GM12874 (cell line): ENCODE data around the gene ENOX1.

Experiments used
- CTCF ChIP-seq: IDR thresholded peaks from 2 replicates; pipeline ENCODE4 v1.5.1; 2011; ENCODE audit warnings: low read depth, mild to moderate bottlenecking, control low read depth, low read length, moderate library complexity; ENCODE audit not compliant: insufficient read depth

Gene ENOX1

GRCh38 chr13:43364210-43365038 is 422.3 kb downstream of the ENOX1 start:
- no peak for TF ChIP-seq CTCF

- no peak for TF ChIP-seq CTCF
Observed at GRCh38 chr13:43363156-43363953, 423.4 kb downstream of the ENOX1 start.

DNA sequence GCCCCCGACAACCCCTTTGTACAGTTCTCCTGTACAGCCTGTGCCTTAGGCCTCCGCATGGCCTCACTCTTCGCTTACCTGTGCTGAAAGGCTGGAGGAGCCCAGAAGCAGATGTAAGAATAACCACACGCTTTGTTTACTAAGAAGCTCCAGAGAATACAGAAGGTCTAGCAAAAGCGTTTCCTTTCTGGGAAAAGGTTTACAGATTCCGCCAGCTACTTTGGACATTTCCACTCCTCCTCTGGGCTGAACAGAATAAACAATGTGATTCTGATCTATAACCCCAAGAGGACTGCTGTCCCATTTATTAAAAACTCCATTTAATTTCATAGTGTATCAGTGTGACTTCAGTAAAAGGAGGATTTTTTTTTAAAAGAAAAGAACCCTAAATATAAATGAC is 424.2 kb downstream of the ENOX1 start:
- no peak for TF ChIP-seq CTCF

DNA sequence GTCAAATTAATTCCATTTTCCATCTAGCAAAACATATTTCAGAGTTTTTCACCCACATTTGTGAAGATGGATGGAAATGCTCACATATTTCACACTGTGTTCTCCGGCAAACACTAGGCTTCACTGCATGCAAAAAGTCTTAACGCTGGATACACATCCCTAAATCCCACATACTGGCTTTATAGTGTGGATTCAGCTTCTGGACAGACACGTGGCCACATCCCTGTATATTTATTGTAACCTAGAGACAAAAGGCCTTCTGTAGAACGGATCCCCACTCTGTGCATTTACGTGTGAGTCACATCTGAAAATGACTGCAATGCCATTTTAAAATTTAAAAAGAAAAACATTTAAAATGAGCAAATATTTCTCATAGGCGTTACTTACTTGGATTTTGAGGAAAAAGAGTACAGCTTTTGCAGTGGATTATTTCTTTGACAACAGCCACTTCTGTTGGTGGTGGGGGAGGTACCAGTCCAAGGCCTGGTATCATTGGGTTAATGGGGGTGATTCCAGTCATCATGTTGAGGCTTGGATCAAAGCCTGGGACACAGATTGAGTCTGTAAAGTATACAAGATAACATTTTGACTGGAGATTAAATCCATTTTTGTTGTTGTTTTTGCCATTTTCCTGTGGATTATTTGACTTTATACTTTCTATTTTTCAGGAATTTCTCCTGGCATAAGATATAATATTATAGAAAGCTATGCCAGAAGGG is 425.7 kb downstream of the ENOX1 start:
- no peak for TF ChIP-seq CTCF

DNA sequence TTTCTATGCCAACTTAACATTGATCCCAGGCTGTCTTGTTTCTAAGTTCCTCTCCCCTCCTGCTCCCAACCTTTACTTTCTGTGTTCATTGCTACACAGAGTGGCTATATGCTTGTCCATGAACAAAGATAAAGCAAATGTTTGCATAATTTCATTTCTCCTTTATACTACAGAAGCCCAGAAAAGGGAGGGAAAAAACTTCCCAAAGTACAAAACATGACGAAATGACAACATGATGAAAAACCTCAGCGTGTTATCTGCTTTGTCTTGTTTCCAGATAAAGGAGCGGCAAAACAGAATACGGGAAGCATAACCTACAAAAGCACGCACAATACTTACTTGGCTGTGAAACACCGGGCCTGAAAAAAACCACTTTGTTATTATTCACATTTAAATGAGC is 426.6 kb downstream of the ENOX1 start:
- TF ChIP-seq CTCF: no peak

GRCh38 chr13:43359536-43359935 is 427.2 kb downstream of the ENOX1 start:
- TF ChIP-seq CTCF: no peak

DNA sequence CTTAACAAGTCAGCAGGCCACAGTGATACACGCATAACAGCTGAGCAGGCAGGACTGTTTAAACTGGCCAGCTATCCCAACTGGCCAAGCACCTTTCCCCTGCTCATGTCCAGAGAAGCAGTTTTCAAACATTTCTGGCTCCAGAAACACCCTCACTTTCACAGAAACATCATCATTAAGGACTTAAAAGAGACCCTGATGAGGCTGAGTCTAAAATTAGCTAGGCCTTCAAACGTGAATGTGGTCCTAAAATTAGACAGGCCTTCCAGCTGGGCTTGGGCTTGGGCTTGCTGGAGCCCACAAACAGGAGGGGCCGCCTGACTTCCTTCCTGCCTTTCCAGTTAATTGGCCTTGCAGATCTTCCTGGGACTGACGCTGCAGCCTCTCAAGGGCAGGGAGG is 429.2 kb downstream of the ENOX1 start:
- TF ChIP-seq CTCF: no peak
